HepG2 (cell line): ENCODE data around the gene TMX2. TPM values are rescaled to one million over a fixed set of nuclear protein-coding genes. Genes with fewer than 3 reads are reported as not detected.

Experiments
- ERF ChIP-seq: IDR thresholded peaks from 2 replicates; pipeline ENCODE4 v1.6.1; 2018; ENCODE audit warnings: missing biosample characterization, missing genetic modification reagents
- FOXK2 ChIP-seq: fragments of 450-650 bp; IDR thresholded peaks from 2 replicates; pipeline ENCODE4 v1.6.1; 2016
- JARID2 ChIP-seq: sonication (generic); formaldehyde crosslinking; IDR thresholded peaks from 2 replicates; pipeline ENCODE4 v1.8.1; 2023; ENCODE audit warnings: missing genetic modification reagents, inconsistent platforms; ENCODE audit not compliant: insufficient replicate concordance
- MYC ChIP-seq: sonication (generic); formaldehyde crosslinking; IDR thresholded peaks from 2 replicates; pipeline ENCODE4 v1.9.0; 2021; ENCODE audit warnings: missing genetic modification reagents, borderline replicate concordance
- NFE2L1 ChIP-seq: sonication (generic); formaldehyde crosslinking; IDR thresholded peaks from 2 replicates; pipeline ENCODE4 v1.4.0; 2020; ENCODE audit warnings: missing genetic modification reagents, mild to moderate bottlenecking, borderline replicate concordance
- NFKB2 ChIP-seq: sonication (generic); formaldehyde crosslinking; IDR thresholded peaks from 2 replicates; pipeline ENCODE4 v1.4.0; 2020; ENCODE audit warnings: missing genetic modification reagents, borderline replicate concordance
- PRDM10 ChIP-seq: sonication (generic); formaldehyde crosslinking; IDR thresholded peaks from 2 replicates; pipeline ENCODE4 v1.4.0; 2020; ENCODE audit warnings: low read depth, missing genetic modification reagents
- PRDM15 ChIP-seq: sonication (generic); formaldehyde crosslinking; IDR thresholded peaks from 2 replicates; pipeline ENCODE4 v1.4.0; 2020; ENCODE audit warnings: missing genetic modification reagents
- RARG ChIP-seq: sonication (generic); formaldehyde crosslinking; IDR thresholded peaks from 2 replicates; pipeline ENCODE4 v1.4.0; 2020; ENCODE audit warnings: low read depth, mild to moderate bottlenecking, missing genetic modification reagents
- RFXAP ChIP-seq: sonication (generic); formaldehyde crosslinking; IDR thresholded peaks from 2 replicates; pipeline ENCODE4 v1.4.0; 2020; ENCODE audit warnings: missing genetic modification reagents, borderline replicate concordance
- SRSF1 ChIP-seq: fragments of 200-400 bp; formaldehyde crosslinking; optimal IDR thresholded peaks from 2 replicates; pipeline ENCODE3; 2017; ENCODE audit warnings: mild to moderate bottlenecking, low read depth, low read length, moderate library complexity
- TBX2 ChIP-seq: sonication (generic); formaldehyde crosslinking; IDR thresholded peaks from 2 replicates; pipeline ENCODE4 v1.5.0; 2020; ENCODE audit warnings: missing genetic modification reagents, mild to moderate bottlenecking, borderline replicate concordance
- TOPORS ChIP-seq: sonication (generic); formaldehyde crosslinking; IDR thresholded peaks from 2 replicates; pipeline ENCODE4 v1.8.0; 2023; ENCODE audit warnings: mild to moderate bottlenecking, missing genetic modification reagents
- XBP1 ChIP-seq: sonication (generic); formaldehyde crosslinking; IDR thresholded peaks from 2 replicates; pipeline ENCODE4 v1.5.0; 2020; ENCODE audit warnings: missing genetic modification reagents
- ZFP37 ChIP-seq: sonication (generic); formaldehyde crosslinking; IDR thresholded peaks from 2 replicates; pipeline ENCODE4 v1.4.0; 2020; ENCODE audit warnings: missing genetic modification reagents, borderline replicate concordance
- ZNF138 ChIP-seq: sonication (generic); formaldehyde crosslinking; IDR thresholded peaks from 2 replicates; pipeline ENCODE4 v1.5.0; 2020; ENCODE audit warnings: mild to moderate bottlenecking, low read depth, missing genetic modification reagents
- ZNF143 ChIP-seq: sonication (generic); formaldehyde crosslinking; IDR thresholded peaks from 2 replicates; pipeline ENCODE4 v1.4.0; 2020; ENCODE audit warnings: missing genetic modification reagents
- ZNF335 ChIP-seq: sonication (generic); formaldehyde crosslinking; IDR thresholded peaks from 2 replicates; pipeline ENCODE4 v1.4.0; 2020; ENCODE audit warnings: missing genetic modification reagents
- ZNF639 ChIP-seq: conservative IDR thresholded peaks from 2 replicates; pipeline ENCODE4 v1.6.1; 2018; ENCODE audit warnings: missing genetic modification reagents
- ZNF713 ChIP-seq: sonication (generic); formaldehyde crosslinking; IDR thresholded peaks from 2 replicates; pipeline ENCODE4 v1.4.0; 2020; ENCODE audit warnings: mild to moderate bottlenecking, missing genetic modification reagents
- ZNF792 ChIP-seq: IDR thresholded peaks from 2 replicates; pipeline ENCODE4 v1.6.1; 2016
- ZNF850 ChIP-seq: sonication (generic); formaldehyde crosslinking; conservative IDR thresholded peaks from 2 replicates; pipeline ENCODE4 v1.9.0; 2021; ENCODE audit warnings: mild to moderate bottlenecking, missing genetic modification reagents
- ZSCAN20 ChIP-seq: sonication (generic); formaldehyde crosslinking; IDR thresholded peaks from 2 replicates; pipeline ENCODE4 v1.4.0; 2020; ENCODE audit warnings: missing genetic modification reagents, mild to moderate bottlenecking, borderline replicate concordance
- polyA plus RNA-seq, 8 experiments: library from polyadenylated mRNA; depleted of rRNA in 3 of 8; stranded (reverse) in 7 of 8; unstranded in 1 of 8; fragments of >200 nt; fragmentation: Illumina TruSeq in 4 of 8; extraction: Trizol in 4 of 8; gene quantifications; 2 replicates each; pipeline versions ENCODE4 v1.2.1 to v1.2.3, GENCODE V29; 2011 to 2016; ENCODE audit warnings: low read depth in 4 of 8, missing spikeins in 1 of 8, mixed read lengths in 1 of 8; ENCODE audit not compliant: insufficient read depth in 1 of 8
- total RNA-seq, 5 experiments: library from RNA; depleted of rRNA; stranded (reverse); fragments of >200 nt; fragmentation: Illumina TruSeq; extraction: Trizol; gene quantifications; 2 replicates each; pipeline ENCODE4 v1.2.3, GENCODE V29; 2016; ENCODE audit warnings: low read depth in 1 of 5

TMX2 gene
- total and polyA plus RNA-seq, 2 of the 13 experiments (the other 11 are each of a cell fraction or from before 2014, with no cell fraction given): 84.5 to 129 TPM

GRCh38 chr11:57667117-57667735, 45.2 kb upstream of the TMX2 start (continued):
- TF ChIP-seq SRSF1 (no peak), ERF (CRISPR knock-in tag) (no peak), PRDM15 (CRISPR knock-in tag) (0 out of 2 replicates have a peak, but pooled peaks have one; percentile 14), ZNF792 (CRISPR knock-in tag) (peak; percentile 10; the same call in 1 of the 2 replicates), FOXK2 (peak; percentile 98), ZNF850 (CRISPR knock-in tag) (no peak), XBP1 (CRISPR knock-in tag) (no peak), RARG (no peak), ZFP37 (no peak), NFE2L1 (CRISPR knock-in tag) (0 out of 2 replicates have a peak, but pooled peaks have one; percentile 16), NFKB2 (CRISPR knock-in tag) (peak; percentile 53; the same call in 1 of the 2 replicates), PRDM10 (CRISPR knock-in tag) (peak; percentile 99), ZSCAN20 (CRISPR knock-in tag) (0 out of 2 replicates have a peak, but pooled peaks have one; percentile 45), TBX2 (no peak; the same call in 1 of the 2 replicates), JARID2 (CRISPR knock-in tag) (no peak), TOPORS (CRISPR knock-in tag) (peak; percentile 83; the same call in 1 of the 2 replicates), ZNF713 (CRISPR knock-in tag) (no peak), ZNF143 (peak; percentile 44), ZNF639 (CRISPR knock-in tag) (no peak), RFXAP (CRISPR knock-in tag) (no peak), MYC (CRISPR knock-in tag) (0 out of 2 replicates have a peak, but pooled peaks have one; percentile 59), ZNF335 (peak; percentile 30; the same call in 1 of the 2 replicates), ZNF138 (no peak)
